Spleen (tissue), 7 donors: ENCODE measurements around the gene PALM.

ENCODE experiments used
- POLR2A ChIP-seq, 3 donors: fragments of 450-650 bp; IDR thresholded peaks; one replicate each; pipeline ENCODE4 v1.5.1; 2017; ENCODE audit warnings: antibody characterized with exemption in 3 of 3, mild to moderate bottlenecking in 1 of 3
- TF ChIP-seq, protein P1 (sequence below), 11 experiments: fragments of 200-600 bp in 7 of 11; fragments of 450-650 bp in 4 of 11; sonication (generic) in 4 of 11; IDR thresholded peaks in 8 of 11; conservative IDR thresholded peaks in 3 of 11; 1 replicate in 7 of 11; 2 replicates in 4 of 11; pipeline versions ENCODE4 v1.4.0 to v1.8.0; 2016 to 2021; ENCODE audit warnings: antibody characterized with exemption in 11 of 11, inconsistent platforms in 4 of 11, mild to moderate bottlenecking in 1 of 11
- donor health status: DM: no; HTN: no; CAD: no; lungs with moderate emphysema.
- donor health status: DM: no; HTN: no; CAD: no.
- donor health status: DM: no; HTN: no; CAD: no.

DNA sequence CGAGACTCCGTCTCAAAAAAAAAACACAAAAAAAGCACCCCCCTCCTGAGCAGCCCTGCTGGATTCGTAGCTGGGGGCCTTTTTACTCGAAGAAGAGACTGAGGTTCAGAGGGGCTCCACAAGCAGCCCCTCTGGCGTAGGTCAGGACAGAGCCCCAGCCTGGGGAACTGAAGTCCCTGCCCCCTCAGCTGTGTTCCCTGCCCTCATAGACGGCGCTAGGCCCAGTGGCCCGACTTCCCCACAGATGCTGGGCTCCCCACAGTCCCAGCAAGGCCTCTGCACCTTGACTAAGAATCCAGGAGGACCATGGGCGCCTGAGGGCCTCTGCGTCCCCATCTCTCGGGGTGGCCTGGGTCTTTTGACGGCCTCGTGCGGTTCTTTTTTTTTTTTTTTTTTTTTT, 41.1 kb downstream of the PALM start:
- TF ChIP-seq, protein P1, sequence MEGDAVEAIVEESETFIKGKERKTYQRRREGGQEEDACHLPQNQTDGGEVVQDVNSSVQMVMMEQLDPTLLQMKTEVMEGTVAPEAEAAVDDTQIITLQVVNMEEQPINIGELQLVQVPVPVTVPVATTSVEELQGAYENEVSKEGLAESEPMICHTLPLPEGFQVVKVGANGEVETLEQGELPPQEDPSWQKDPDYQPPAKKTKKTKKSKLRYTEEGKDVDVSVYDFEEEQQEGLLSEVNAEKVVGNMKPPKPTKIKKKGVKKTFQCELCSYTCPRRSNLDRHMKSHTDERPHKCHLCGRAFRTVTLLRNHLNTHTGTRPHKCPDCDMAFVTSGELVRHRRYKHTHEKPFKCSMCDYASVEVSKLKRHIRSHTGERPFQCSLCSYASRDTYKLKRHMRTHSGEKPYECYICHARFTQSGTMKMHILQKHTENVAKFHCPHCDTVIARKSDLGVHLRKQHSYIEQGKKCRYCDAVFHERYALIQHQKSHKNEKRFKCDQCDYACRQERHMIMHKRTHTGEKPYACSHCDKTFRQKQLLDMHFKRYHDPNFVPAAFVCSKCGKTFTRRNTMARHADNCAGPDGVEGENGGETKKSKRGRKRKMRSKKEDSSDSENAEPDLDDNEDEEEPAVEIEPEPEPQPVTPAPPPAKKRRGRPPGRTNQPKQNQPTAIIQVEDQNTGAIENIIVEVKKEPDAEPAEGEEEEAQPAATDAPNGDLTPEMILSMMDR (IDR thresholded peaks at IDR 0.05 in 8 of 11, conservative IDR thresholded peaks at IDR 0.05 in 3 of 11): no peak
- no peak for TF ChIP-seq POLR2A (IDR thresholded peaks at IDR 0.05)
